CD4-positive, CD25-positive, alpha-beta regulatory T cell (primary cell): Measurements from ENCODE around the gene NKX2-1. TPM values are rescaled to one million over a fixed set of nuclear protein-coding genes. Genes with fewer than 3 reads are reported as not detected.

Experiments
- ATAC-seq, 2 donors: fragments of 150-1000 bp; cut with Tn5 transposase; one replicate each; pipeline ENCODE4 v1.10.0; 2021; ENCODE audit warnings: low read depth in 2 of 2, moderate number of reproducible peaks in 2 of 2, moderate library complexity in 1 of 2
- DNase-seq, 3 donors: peaks; one replicate each; pipeline versions ENCODE4 v3.0.0 to v3.0.0-alpha.2; 2012 to 2022; ENCODE audit warnings: mixed read lengths in 1 of 3
- H3K27ac ChIP-seq: one replicate; pipeline ENCODE4 v1.7.0; 2013; ENCODE audit warnings: mild to moderate bottlenecking, low read length; ENCODE audit not compliant: insufficient read depth, poor library complexity, severe bottlenecking
- H3K27me3 ChIP-seq: one replicate; pipeline ENCODE4 v1.7.0; 2013; ENCODE audit warnings: low read length; ENCODE audit not compliant: control insufficient read depth, insufficient read depth
- H3K36me3 ChIP-seq: one replicate; pipeline ENCODE4 v1.7.0; 2013; ENCODE audit warnings: mild to moderate bottlenecking, low read length, moderate library complexity; ENCODE audit not compliant: control insufficient read depth, insufficient read depth
- H3K4me1 ChIP-seq: 2 replicates; pipeline ENCODE4 v1.7.0; 2013; ENCODE audit warnings: mild to moderate bottlenecking, low read length; ENCODE audit not compliant: insufficient read depth, control insufficient read depth, poor library complexity, severe bottlenecking
- H3K4me3 ChIP-seq: one replicate; pipeline ENCODE4 v1.7.0; 2013; ENCODE audit warnings: low read depth, mild to moderate bottlenecking, low read length, moderate library complexity
- H3K9me3 ChIP-seq, 2 experiments: 1 replicate in 1 of 2; 2 replicates in 1 of 2; pipeline ENCODE4 v1.7.0; 2013; ENCODE audit warnings: low read length in 2 of 2, mild to moderate bottlenecking in 1 of 2, moderate library complexity in 1 of 2; ENCODE audit not compliant: control insufficient read depth in 2 of 2
- H3K27ac Mint-ChIP-seq, 3 donors: one replicate each; pipeline ENCODE4 v1.8.0; 2020 to 2022; ENCODE audit warnings: mild to moderate bottlenecking in 3 of 3, mixed read lengths in 3 of 3, moderate library complexity in 2 of 3
- H3K27me3 Mint-ChIP-seq: one replicate; pipeline ENCODE4 v1.8.0; 2022; ENCODE audit warnings: mild to moderate bottlenecking, mixed read lengths
- H3K36me3 Mint-ChIP-seq: one replicate; pipeline ENCODE4 v1.8.0; 2020; ENCODE audit warnings: mixed read lengths
- H3K4me1 Mint-ChIP-seq, 4 donors: one replicate each; pipeline ENCODE4 v1.8.0; 2020 to 2022; ENCODE audit warnings: mixed read lengths in 4 of 4, mild to moderate bottlenecking in 1 of 4
- H3K4me3 Mint-ChIP-seq, 4 donors: one replicate each; pipeline ENCODE4 v1.8.0; 2020 to 2022; ENCODE audit warnings: mild to moderate bottlenecking in 4 of 4, mixed read lengths in 4 of 4, moderate library complexity in 3 of 4
- H3K9me3 Mint-ChIP-seq, 7 donors: one replicate each; pipeline ENCODE4 v1.8.0; 2020 to 2022; ENCODE audit warnings: mixed read lengths in 7 of 7, mild to moderate bottlenecking in 3 of 7, moderate library complexity in 2 of 7
- polyA plus RNA-seq, 4 donors: library from polyadenylated mRNA; unstranded; fragments of 300-500 nt; fragmentation: Illumina TruSeq; gene quantifications; one replicate each; pipeline ENCODE4 v1.2.3, GENCODE V29; 2021
- total RNA-seq: library from RNA; stranded (reverse); gene quantifications from one replicate; pipeline ENCODE4 v1.2.3, GENCODE V29; 2022

Gene NKX2-1
- total and polyA plus RNA-seq, 5 donors from 2014 or later: not detected

DNA sequence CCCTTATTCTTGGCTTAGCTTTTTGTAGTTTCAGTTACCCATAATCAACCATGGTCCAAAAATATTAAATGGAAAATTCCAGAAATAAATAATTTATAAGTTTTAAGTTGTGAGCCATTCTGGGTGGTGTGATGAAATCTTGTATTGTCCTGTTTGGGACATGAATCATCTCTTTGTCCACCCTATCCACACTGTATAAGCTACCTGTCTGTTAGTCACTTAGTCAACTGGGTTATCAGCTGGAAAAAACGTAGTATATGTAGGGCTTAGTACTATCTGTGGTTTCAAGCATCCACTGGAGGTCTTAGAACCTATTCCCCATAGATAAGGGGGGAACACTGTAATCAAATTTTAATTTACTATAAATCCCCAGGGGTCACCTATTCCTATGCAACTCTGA is 52.7 kb downstream of the NKX2-1 start:
- H3K27ac Mint-ChIP-seq: no peak overlapping the region
- H3K4me3 Mint-ChIP-seq: no peak overlapping the region
- DNase-seq (no peak), ATAC-seq (no peak)
- Histone ChIP-seq H3K27me3 (no peaks in the 10 kb centered on the region), H3K27ac (no peak overlapping the region), H3K4me1 (no peaks in the 10 kb centered on the region), H3K4me3 (no peak overlapping the region), H3K9me3 (no peaks in the 10 kb centered on the region), H3K36me3 (no peaks in the 10 kb centered on the region)
- H3K4me1 Mint-ChIP-seq: no peaks in the 10 kb centered on the region
- H3K27me3 Mint-ChIP-seq: peaks cover 11% of the 10 kb centered on the region
- no peaks in the 10 kb centered on the region for H3K36me3 Mint-ChIP-seq
- H3K9me3 Mint-ChIP-seq: peaks cover 0 to 5% (median 0%) of the 10 kb centered on the region in 7 donors

Other genes starting within 250 kb of the NKX2-1 start
- gene MBIP, start 199.6 kb downstream of the NKX2-1 start, total RNA-seq: 42.2 TPM
- 10 to 100 TPM; 19.2 to 25.4 (median 23.7) TPM for gene MBIP, start 199.6 kb downstream of the NKX2-1 start, polyA plus RNA-seq
- not detected for gene NKX2-8, start 62.4 kb upstream of the NKX2-1 start, total RNA-seq
- gene NKX2-8, start 62.4 kb upstream of the NKX2-1 start, polyA plus RNA-seq: not detected
- gene PAX9, start 141.6 kb upstream of the NKX2-1 start, total RNA-seq: 0.42 TPM
- under 1 TPM in 3 of 4 donors, not detected in 1; 0.14 to 0.46 (median 0.41) TPM for gene PAX9, start 141.6 kb upstream of the NKX2-1 start, polyA plus RNA-seq